RPMI8226 (cell line): ENCODE measurements around the gene IRX4.
"Not testable (repeated sequence)": the region's sequence is repeated elsewhere in the genome, so short reads cannot be mapped to it uniquely, and the experiment has no call there.

Experiments used
- DNase-seq: peaks from one replicate; pipeline ENCODE4 v3.0.0-alpha.2; 2015

Gene IRX4

GRCh38 chr5:1877103-1878049 is 5.3 kb downstream of the IRX4 start:
- DNase-seq, result no peak

GRCh38 chr5:1876660-1877064 is 6.1 kb downstream of the IRX4 start:
- peak; percentile 41 for DNase-seq

- DNase-seq, result no peak
Measured at GRCh38 chr5:1875843-1876659, 6.7 kb downstream of the IRX4 start.

DNA sequence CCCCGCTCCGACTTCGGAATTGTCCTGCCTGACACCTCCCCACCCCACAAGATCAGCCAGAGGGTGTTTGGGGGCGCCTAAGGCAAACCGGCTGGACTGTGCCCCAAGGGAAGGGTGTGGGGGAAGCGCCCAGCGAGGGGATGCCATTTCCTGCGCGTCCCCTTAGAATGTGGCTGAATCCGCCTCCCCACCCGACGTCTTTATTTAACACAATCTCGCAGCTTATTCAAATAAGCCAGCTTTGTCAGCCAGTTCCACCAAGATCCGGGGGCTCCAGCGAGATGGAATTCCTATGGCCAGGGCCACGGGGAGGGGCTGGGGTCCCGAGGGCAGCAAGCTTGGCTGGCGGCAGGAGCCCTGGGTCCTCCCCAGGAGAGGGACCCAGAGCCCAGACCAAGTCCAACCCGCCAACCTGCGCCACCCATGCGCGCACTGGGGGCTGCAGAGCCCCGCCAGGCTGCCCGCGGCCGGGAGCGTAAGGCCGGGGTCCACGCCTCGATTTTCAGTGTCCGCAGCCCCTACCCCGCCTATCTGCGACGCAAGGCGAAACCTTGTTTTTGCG is 7.4 kb downstream of the IRX4 start:
- DNase-seq, result no peak

GRCh38 chr5:1874771-1875220 is 7.9 kb downstream of the IRX4 start:
- DNase-seq, result no peak

DNA sequence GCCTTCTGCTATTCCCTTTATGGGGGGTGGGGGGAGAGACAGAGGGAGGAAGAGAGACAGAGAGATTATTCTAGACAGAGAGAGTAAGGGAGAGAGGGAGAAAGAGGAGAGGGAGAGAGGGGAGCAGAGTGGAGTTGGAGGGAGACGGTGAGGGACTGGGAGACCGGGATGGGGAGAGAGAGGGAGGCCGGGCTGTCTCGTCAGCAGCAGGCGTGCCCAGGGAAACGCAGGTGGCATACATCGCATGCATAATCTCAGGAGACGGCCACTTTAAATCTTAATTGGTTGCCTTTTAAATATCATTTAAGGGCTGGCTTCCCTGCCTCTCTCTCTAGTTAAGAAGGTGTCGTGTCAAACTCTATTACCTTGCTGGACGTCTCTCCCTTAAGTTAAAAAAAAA is 8.4 kb downstream of the IRX4 start:
- DNase-seq, result no peak

DNA sequence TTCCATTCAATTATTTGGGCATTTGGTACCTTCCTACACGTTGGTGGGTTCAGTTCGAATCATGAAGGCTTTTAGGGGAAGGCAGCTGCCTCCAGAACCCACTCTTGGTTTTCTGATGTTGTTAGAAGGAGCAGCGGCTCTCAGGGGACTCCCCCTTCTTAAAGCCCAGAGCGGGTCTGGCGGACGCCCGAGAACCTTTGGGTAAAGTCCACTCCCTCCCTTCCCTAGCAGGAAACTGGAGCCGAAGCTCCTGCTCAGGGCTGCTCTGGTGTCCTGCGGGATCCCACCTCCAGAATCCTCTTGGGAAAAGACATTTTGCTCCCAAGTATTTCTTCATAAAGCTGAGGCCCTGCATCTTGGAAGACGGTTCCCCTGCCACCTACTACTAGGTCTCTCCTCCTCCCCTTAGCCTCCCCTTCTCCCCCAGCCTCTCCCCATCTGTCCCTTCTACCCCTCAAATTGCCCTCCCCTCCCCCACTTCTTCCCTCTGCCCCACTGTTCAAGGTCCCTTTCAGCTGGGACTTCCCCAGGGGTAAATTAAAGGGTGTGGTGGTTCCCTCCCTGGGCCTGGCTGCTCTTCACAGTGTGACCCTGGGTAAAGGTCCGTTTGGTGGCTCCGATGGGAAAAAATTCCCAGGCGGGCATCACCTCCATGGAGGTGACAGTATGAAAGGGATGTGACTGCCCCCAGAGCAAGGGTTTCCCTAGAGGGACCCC is 9.3 kb downstream of the IRX4 start:
- DNase-seq, result no peak

- DNase-seq, result no peak
Measured at GRCh38 chr5:1871441-1871840, 11.3 kb downstream of the IRX4 start.

DNA sequence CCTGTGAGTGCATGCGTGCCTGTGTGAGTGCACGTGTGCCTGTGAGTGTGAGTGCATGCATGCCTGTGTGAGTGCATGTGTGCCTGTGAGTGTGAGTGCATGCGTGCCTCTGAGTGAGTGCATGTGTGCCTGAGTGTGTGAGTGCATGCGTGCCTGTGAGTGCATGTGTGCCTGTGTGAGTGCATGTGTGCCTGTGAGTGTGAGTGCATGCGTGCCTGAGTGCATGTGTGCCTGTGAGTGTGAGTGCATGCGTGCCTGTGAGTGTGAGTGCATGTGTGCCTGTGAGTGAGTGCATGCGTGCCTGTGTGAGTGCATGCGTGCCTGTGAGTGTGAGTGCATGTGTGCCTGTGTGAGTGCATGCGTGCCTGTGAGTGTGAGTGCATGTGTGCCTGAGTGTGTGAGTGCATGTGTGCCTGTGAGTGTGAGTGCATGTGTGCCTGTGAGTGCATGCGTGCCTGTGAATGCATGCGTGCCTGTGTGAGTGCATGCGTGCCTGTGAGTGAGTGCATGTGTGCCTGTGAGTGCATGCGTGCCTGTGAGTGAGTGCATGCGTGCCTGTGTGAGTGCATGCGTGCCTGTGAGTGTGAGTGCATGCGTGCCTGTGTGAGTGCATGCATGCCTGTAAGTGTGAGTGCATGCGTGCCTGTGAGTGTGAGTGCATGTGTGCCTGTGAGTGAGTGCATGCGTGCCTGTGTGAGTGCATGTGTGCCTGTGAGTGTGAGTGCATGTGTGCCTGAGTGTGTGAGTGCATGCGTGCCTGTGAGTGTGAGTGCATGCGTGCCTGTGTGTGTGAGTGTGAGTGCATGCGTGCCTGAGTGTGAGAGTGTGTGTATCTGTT is 12.1 kb downstream of the IRX4 start:
- not testable (repeated sequence) for DNase-seq

DNA sequence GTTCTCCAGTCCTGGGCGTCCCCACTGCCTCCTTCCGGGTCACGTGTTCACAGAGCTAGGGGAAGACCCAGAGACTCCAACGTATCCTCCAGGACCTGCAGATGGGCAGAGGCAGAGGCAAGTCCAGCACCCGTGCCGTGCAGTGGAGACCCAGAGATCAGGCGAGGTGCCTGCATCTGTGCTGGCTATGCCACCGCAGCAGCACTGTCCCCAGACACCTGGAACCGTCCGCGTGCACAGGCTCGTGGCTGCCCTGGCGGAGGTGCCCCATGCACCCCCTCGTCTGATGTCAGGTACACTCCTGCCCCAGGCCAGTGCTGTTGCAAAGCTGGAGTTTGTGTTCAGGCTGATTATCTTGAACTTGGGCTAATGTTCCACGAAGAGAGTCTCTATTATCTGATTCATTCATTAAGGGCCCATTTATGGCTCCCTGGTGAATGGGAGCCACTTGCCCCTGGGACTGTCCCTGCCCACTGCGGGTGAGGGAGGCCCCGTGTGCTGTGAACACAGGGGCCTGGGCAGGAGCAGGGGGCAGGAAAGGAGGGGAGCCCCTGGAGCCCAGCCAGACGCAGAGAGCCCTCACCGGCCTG is 13.7 kb downstream of the IRX4 start:
- DNase-seq, result peak; percentile 65

GRCh38 chr5:1867815-1868143 is 14.9 kb downstream of the IRX4 start:
- no peak for DNase-seq

GRCh38 chr5:1867114-1867814 is 15.5 kb downstream of the IRX4 start:
- no peak for DNase-seq

DNA sequence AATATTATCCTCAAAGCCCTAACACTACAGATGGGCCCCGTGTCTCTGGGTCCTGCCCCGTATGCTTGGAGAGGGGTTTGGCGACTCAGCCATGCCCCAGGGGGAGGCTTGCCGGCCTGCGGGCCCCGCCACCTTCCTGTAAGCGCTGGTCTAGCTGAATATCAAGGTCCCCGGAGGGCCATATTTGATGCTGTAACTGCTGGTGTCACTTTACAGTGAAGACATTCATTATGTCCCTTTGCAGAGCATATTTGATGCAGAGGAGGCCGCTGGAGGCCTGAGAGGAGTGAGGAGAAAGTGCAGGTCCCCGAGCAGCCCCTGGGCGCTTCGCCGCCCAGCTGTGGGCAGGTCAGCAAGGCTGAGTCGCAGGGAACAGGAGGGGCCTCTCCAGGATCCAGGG is 16.8 kb downstream of the IRX4 start:
- DNase-seq, result no peak

- DNase-seq, result no peak
Measured at GRCh38 chr5:1865486-1865885, 17.2 kb downstream of the IRX4 start.

- DNase-seq, result no peak
Measured at GRCh38 chr5:1864896-1865440, 17.8 kb downstream of the IRX4 start.

- DNase-seq, result no peak
Measured at GRCh38 chr5:1860949-1861348, 21.8 kb downstream of the IRX4 start.

GRCh38 chr5:1860021-1860610 is 22.6 kb downstream of the IRX4 start:
- no peak for DNase-seq

GRCh38 chr5:1859099-1859498 is 23.6 kb downstream of the IRX4 start:
- no peak for DNase-seq

DNA sequence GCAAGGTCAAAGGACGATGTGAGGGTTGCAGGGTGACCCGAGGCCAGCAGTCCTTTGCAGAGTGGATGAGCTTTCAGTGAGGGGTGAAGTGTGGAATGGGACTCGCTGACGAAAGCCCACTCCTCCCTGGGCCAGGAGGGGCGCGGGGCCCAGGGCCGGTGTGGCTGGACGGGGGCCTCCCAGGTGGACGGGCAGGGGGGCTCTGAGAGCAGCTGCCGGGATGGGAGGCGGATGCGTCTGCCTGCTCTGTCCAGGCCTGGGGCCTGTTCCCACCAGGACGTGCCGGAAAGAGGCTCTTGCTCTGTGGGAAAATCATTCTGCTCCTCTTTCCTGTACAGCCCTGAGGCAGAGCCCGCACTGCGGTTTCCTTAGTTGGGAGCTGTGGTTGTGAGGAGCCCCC is 24.3 kb downstream of the IRX4 start:
- DNase-seq, result no peak

DNA sequence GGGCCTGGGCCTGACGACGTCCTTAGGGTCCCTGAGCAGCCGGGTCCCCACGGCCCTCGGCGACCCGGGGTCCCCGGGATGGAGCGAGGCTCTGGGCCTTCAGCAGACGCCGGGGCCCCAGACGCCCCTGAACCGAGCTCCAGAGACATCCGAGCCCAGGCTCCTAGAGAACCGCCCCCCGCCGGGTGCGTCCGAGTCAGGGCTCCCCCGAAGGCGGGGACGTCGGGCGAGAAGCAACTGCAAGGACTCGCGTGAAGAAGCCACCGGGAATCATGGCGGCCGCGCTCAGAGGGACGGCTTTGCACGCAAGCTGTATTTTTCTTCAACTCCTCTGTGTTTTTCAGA is 25.5 kb downstream of the IRX4 start:
- no peak for DNase-seq
